ENCODE measurements around the gene CNN1. TPM values are rescaled to one million over a fixed set of nuclear protein-coding genes. Genes with fewer than 3 reads are reported as not detected.

CNN1 gene
- total RNA-seq, 1 experiment from 2014 or later = 15.7 TPM

- no peak within 1 kb of the TSS for H2BK20ac ChIP-seq (ENCODE audit: low read depth, low read length, poor library complexity, severe bottlenecking)
- peak within 1 kb of the TSS; percentile 29 for H3K4me2 ChIP-seq (ENCODE audit: insufficient read depth, insufficient read length, low read length)
- no peak within 1 kb of the TSS for H3K9ac ChIP-seq (ENCODE audit: extremely low read depth, insufficient read length, low read length)
- no peak within 1 kb of the TSS for H2BK12ac ChIP-seq (ENCODE audit: insufficient read length, low read depth, low read length)
- H4K91ac ChIP-seq (ENCODE audit: insufficient read length, low read depth, low read length) = no peak within 1 kb of the TSS
- Mint-ChIP-seq H3K4me1 (peaks cover 0 to 4% of the 10 kb centered on the region in 2 experiments; a peak in 3 of 4 replicates), H3K36me3 (ENCODE audit: insufficient read depth in 1 of 3, low read depth in 3 of 3) (no peaks in the 10 kb centered on the region), H3K9me3 (no peaks in the 10 kb centered on the region), H3K27ac (no peak within 1 kb of the TSS; a peak in 1 of 7 replicates), H3K4me3 (peak within 1 kb of the TSS; percentile 29 to 39; a peak in 4 of 5 replicates), H3K27me3 (ENCODE audit: low read depth) (peaks cover 6% of the 10 kb centered on the region)
- no peaks in the 10 kb centered on the region for H3K4me1 ChIP-seq (ENCODE audit: insufficient read depth, low read length)
- TF ChIP-seq CTCF (conservative IDR thresholded peaks at IDR 0.05) = no peak
- no peaks in the 10 kb centered on the region for H3K9me3 ChIP-seq (ENCODE audit: control insufficient read depth, low read depth, low read length)
- H3K27ac ChIP-seq (ENCODE audit: insufficient read length, low read depth, low read length) = no peak within 1 kb of the TSS
- peaks cover 4% of the 10 kb centered on the region for H3K23me2 ChIP-seq (ENCODE audit: insufficient read length, low read depth, low read length, poor library complexity, severe bottlenecking)
- H2BK120ac ChIP-seq (ENCODE audit: low read depth, low read length, poor library complexity, severe bottlenecking) = no peak within 1 kb of the TSS
- H2AK5ac ChIP-seq (ENCODE audit: insufficient read length, low read length) = no peak within 1 kb of the TSS
- DNase-seq = no peak
- H4K20me1 ChIP-seq (ENCODE audit: control insufficient read depth, insufficient read depth, insufficient read length) = no peaks in the 10 kb centered on the region
- no peak within 1 kb of the TSS for H3T11ph ChIP-seq (ENCODE audit: low read length)
- no peak within 1 kb of the TSS for H3K4ac ChIP-seq (ENCODE audit: low read depth, low read length)
- H3K27me3 ChIP-seq (ENCODE audit: insufficient read depth, low read length) = no peaks in the 10 kb centered on the region
- no CpG with 5 or more reads among the region's 18 CpGs for WGBS (ENCODE audit: extremely low coverage, insufficient read length, low lambda C conversion rate)
- no peak within 1 kb of the TSS for H3K56ac ChIP-seq (ENCODE audit: insufficient read length, low read depth, low read length)
- H3K18ac ChIP-seq (ENCODE audit: insufficient read length, low read depth, low read length) = no peak within 1 kb of the TSS
- H3K23ac ChIP-seq (ENCODE audit: insufficient read length, low read depth, low read length) = no peak within 1 kb of the TSS
- 0 out of 2 replicates have a peak within 1 kb of the TSS, but pooled peaks have one; percentile 28 for H3K14ac ChIP-seq (ENCODE audit: insufficient read depth, low read length)
- no peak within 1 kb of the TSS for H4K5ac ChIP-seq (ENCODE audit: insufficient read length, low read depth, low read length)
- no peak within 1 kb of the TSS for H4K8ac ChIP-seq (replicated peaks; ENCODE audit: insufficient read length, low read depth, low read length)
- H3K79me2 ChIP-seq (ENCODE audit: insufficient read depth, low read length) = no peaks in the 10 kb centered on the region
- no peak within 1 kb of the TSS for H2AFZ ChIP-seq (ENCODE audit: low read length)
- H3K79me1 ChIP-seq (ENCODE audit: insufficient read depth, low read depth, low read length, poor library complexity, severe bottlenecking) = no peaks in the 10 kb centered on the region
- no peak within 1 kb of the TSS for H2BK5ac ChIP-seq (ENCODE audit: insufficient read length, low read length)
- H2BK15ac ChIP-seq (ENCODE audit: low read depth, low read length) = no peak within 1 kb of the TSS
These were observed 39.0 kb downstream of the CNN1 start, which contains the start of gene ACP5 for GRCh38 chr19:11577451-11578257. TSS of gene ACP5 (minus strand) at chr19:11577645. CDS start at chr19:11577317, 328 bp downstream.
